NCI-H2196 (cell line): ENCODE data around the gene SIGLEC1.

Source experiments
- DNase-seq: peaks from one replicate; lab custom pipeline; 2025; ENCODE audit not compliant: unreplicated experiment; lab: John Stamatoyannopoulos, UW

SIGLEC1 gene

DNA sequence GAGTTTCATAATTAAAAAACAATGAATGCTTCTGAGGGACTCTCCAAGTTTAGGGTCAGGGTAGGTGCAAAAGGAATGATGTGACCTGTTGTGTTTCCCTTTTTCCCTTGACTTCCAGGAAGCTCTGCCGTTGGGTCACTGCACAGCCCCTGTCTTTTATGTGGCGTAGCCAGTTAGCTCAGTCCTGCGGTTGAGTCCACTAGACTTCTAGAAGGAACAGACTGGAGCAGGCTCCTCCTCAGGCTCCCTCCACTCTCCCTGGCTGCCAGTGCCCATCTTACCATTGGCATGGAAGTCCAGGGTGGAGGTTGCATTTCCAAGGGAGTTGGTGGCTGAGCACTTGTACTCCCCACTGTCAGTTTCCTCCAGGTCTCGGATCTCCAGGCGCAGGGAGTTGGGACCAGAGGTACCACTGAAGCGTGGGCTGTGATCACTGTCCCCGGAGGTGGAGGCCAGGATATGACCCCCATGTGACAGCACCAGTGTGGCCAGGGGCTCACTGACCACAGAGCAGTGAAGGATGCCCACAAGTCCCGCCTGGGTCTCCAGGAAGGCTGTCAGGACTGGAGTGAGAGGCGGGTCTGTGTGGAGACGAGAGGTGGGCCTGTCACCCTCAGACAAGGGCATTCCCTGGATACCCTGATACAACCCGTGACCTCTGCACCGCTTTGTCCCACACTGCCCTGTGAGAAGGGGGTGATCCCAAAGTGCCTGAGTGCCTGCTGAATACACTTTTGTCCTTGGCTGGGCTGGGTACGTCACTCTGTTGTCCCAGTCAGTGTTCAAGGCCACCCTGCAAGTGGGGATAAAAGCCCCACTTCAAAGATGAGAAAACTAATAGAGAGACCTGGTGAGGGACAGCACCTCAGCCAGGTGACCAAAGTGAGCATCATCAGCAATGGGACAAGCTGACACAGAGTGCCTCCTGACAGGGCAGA is 11.1 kb downstream of the SIGLEC1 start:
- no peak for DNase-seq

DNA sequence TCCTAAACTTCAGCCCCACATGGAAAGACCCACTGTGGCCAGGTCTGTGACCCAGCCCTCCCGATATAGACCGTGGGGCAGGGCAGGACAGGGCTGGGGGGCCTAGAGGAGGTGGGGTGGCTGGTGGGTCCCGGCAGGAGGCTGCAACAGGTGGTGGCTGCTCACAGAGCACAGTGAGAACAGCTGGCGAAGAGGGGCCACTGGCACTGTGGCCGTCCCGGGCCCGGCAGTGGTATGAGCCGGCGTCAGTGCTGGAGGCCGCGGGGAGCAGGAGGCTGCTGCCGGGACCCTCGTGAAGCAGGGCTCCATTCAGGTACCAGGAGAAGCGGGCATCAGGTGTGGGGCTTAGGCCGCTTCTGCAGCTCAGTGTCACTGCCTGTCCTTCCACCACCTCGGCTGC is 13.4 kb downstream of the SIGLEC1 start:
- no peak for DNase-seq

DNA sequence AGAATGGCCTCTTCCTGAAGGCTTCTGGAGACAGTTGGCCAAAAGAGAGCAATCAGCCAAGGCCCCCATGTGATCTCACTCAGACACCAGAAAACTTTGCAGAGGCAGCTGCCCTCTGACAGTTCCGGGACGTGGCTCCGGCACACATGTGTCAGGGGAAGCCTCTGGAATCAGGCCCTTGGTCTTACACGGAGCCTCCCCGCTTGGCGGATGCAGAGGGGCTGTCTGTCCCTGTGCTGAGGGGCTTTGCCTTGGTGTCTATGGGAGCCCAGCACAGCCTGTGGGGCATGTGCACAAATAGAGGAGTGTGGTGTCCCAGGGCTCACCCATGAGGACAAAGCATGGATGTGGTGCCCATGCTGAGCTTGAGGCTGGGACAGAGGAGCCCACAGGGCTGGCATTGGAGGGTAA is 13.8 kb downstream of the SIGLEC1 start:
- no peak for DNase-seq

- no peak for DNase-seq
Measured at GRCh38 chr20:3697588-3698305, 14.7 kb downstream of the SIGLEC1 start.

DNA sequence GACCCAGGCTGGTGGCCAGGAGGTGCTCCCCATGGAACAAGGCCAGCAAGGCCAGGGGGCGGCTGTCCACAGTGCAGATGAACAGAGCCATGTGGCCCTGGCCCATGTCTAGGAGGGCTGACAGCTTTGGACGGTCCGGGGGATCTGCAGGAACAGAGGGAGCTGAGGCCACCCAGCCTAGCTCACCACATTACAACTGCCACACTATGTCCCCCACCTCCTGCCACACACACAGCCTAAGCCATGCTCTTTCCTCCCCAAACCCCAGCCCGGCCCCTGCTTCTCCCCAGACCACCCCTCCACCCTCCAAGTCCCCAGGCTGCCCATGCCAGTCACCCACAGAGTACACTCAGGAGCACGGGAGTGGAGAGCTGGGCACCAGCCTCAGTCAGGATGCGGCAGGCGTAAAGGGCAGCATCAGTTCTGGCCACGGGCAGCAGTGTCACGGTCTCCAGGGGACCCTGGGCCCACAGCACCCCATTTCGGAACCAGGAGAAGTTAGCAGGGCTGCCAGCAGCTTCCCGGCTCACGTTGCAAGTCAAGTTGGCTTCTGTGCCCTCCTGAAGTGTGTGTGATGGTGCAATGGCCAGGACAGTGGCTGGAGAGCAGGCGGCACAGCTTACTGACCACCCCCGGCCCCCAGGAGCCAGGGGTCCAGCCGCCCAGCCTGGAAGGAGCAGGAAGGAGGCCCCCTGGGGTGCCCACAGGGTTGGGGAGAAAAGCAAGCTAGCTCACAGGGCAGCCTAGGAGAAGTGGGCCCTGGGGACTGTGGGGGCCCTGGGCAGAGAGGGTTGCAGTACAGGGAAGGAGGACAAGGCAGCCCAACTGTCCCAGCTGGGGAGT is 15.4 kb downstream of the SIGLEC1 start:
- no peak for DNase-seq

DNA sequence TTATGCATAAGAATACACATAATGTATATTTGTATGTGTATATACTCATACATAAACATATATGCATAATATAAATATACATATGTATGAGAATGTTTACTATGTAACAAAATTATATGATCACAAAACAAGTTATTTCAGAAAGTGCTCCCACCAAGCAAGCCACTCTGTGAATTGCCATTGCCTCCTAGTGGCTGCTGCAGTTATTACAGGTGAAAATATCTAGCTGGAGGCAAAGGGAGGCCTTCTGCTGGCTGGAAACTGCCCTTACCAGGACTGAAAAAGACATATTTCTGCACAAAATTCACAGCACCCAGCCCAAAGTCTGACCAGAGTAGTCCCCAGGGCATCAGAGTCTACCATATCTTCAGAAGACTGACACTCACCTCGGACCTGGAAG is 16.2 kb downstream of the SIGLEC1 start:
- DNase-seq, result no peak

DNA sequence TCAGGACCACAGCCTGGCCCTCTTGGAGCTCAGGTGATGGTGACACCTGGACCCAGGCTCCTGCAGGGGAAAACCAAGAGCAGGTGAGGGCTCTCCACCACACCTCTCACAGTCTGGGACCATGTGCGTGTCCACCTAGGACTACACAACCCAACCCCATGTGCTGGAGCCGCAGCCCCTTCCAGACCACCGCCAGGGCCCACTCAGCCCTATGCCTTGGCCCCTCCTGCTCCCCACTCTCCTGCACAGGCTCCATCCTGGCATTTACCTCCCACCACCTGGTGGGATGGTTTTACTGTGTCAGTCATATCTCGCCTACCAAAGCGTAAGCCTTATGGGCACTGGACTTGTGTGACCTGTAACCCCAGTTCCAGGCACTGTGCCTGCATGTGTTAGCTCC is 17.5 kb downstream of the SIGLEC1 start:
- no peak for DNase-seq

GRCh38 chr20:3693376-3693775 is 19.0 kb downstream of the SIGLEC1 start:
- DNase-seq, result no peak

DNA sequence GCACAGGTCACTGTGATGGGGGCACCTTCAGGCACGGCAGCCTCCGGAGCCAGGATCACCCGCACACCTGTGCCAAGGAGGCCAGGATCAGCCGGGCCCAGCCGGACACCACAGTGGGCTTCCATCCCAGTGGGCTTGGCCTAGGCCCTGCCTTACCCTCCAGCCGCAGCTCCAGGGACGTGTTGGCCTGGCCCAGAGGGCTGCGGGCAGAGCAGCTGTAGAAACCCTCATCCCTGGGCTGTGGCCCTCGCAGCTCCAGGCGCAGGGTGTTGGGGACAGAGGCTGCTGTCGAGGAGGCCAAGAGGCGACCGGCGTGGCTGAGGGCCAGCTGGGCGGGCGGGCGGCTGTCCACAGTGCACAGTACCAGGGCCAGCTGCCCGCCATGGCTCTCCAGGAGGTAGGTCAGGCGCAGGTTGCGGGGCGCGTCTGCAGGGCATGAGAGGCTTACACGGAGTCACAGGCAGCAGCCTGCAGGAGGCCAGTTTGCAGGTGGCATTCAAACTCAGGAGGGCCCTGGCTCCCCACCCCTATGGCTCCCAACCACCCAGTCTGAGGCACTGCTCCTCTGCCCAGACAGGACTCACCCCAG is 19.6 kb downstream of the SIGLEC1 start:
- no peak for DNase-seq

DNA sequence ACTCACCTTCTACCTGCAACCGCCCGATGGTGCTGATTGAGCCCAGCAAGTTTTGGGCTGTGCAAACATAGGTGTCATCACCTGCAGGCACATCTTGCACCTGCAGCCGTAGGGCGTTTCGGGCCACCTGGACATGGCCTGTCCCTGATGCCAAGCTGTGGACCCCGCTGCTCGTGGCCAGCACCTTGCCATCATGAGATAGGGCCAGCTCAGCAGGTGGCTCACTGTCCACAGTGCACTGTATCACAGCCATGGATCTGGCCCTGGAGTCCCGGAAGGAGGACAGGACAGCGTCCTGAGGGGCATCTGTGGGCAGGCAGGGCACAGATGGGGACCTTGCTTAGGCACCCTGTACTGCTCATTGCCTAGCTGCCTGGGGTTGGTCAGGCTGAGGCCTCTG is 20.5 kb downstream of the SIGLEC1 start:
- DNase-seq, result no peak

DNA sequence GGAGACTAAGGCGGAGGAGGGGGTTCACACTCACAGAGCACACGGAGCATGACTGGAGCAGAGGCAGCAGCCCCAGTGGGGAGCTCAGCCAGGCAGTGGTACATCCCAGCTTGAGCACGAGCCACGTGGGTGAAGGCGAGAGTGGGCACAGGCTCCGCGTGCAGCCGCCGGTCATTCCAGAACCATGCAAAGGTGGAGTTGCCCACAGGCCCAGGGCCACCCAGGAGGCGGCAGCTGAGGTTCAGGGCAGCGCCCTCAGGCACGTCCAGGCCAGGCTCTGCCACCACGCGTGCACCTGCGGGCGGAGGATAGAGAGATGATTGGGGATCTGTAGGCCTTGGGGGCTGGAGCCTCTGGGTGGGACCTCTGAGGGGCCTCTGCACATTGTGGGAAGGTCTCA is 21.1 kb downstream of the SIGLEC1 start:
- DNase-seq, result no peak

DNA sequence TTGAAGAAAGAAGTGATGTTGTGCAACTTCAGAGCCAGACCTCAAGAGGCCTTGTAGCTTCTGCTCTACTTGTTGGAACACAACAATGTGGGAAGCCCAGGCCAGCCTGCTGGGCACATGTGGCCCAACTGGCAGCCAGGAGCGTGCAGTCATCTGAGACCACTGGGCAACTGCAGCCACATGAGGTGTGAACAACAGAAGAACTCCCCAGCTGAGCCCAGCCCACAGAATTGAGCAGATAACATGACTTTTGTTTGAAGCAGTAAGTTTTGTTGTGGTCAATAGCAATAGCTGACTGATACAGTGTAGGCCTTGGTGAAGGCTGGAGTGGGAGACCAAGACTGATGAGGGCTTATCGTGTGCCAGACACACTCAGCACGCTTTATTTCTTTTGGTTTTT is 22.0 kb downstream of the SIGLEC1 start:
- DNase-seq, result no peak

DNA sequence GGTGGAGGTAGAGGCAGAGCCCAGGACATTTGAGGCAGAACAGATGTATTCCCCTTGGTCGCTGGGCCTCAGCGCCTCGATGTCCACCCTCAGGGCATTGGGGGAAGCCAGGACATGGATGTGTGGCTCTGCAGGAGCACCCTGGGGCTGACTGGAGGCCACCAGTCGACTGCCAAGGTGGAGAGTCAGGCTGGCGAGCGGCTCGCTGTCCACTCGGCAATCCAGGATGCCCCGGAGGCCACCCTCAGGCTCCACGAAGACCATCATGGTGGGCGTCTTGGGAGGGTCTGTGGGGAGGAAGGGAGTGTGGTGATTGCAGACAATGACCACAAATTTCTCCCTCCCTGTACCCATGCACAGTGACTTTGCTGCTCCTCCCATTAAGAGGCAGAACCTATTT is 22.4 kb downstream of the SIGLEC1 start:
- DNase-seq, result no peak

GRCh38 chr20:3687655-3688054 is 24.7 kb downstream of the SIGLEC1 start:
- DNase-seq, result peak; percentile 10

DNA sequence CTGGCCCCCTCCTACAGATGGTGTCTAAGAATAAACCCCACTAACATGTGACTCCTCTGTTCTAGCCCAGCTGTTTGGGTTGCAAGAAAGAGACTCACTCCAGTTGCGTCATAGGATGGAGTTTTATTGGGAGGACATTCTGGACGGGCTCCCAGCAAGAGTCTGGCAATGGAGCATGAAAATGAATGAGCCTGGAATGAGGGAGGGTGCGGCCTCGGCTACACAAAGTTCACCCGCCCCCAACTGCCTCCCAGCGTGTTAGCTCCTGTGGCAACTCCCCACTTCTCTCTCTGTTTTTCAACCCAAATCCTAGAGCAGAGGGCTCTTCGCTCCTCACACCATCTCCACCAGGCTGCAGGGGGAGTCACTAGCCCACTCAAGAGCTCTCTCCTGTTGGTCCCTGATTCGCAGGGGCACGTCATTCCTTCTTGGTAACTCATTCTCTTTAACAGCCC is 25.5 kb downstream of the SIGLEC1 start:
- DNase-seq, result no peak

- no peak for DNase-seq
Measured at GRCh38 chr20:3686421-3686820, 26.0 kb downstream of the SIGLEC1 start.

GRCh38 chr20:3685341-3685740 is 27.1 kb downstream of the SIGLEC1 start:
- DNase-seq, result no peak

- no peak for DNase-seq
Measured at GRCh38 chr20:3681931-3682781, 30.2 kb downstream of the SIGLEC1 start, which contains the start of gene ADAM33. Gene ADAM33, minus strand, starts transcription at chr20:3682010. Its CDS starts 6 bp downstream, at chr20:3682004.

DNA sequence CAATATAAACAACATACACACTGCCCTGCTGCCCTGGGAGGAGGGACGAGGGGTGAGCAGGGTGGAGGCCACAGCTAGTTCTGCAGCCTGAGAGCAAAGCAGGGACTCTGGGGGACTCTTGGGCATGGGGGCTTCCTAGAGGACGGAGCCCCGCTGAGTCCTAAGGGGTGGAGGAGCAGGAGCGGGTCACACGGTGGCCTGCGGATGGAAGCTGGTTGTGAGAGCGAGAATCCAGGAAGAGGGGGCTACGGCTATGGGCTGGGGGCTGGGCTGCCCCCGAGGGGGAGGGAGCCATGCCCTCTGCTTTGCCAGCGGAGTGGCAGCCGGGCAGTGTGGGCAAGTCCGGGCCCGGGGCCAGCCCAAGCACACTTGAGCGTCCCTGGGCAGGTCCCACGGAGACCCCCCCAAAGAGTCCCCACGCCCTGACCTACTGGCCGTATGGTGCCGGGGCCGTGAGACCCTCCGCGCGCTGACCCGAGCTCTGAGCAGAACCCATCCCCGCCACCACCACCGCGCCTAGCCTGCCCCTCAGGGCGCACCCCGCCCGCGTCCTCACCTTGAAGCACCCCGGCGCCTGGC is 31.0 kb downstream of the SIGLEC1 start:
- DNase-seq, result no peak
